PC-9 (cell line): ENCODE measurements around the gene KLK6. TPM values are rescaled to one million over a fixed set of nuclear protein-coding genes. Genes with fewer than 3 reads are reported as not detected.

Experiments used
- BruUV-seq: library from RNA; stranded (reverse); fragments of 400-500 nt; replicated peaks from 2 replicates; lab custom pipeline; 2021; lab: Mats Ljungman, UMichigan
- CTCF ChIA-PET: fragments of 300-600 bp; sonication (Branson Sonifier 250); formaldehyde crosslinking; loops from one replicate; lab custom pipeline; 2022; ENCODE audit warnings: antibody characterized with exemption; lab: Charles Lee
- POLR2A ChIA-PET: fragments of 300-600 bp; sonication (Branson Sonifier 250); formaldehyde crosslinking; loops from one replicate; lab custom pipeline; 2022; ENCODE audit warnings: antibody characterized with exemption; ENCODE audit not compliant: unreplicated experiment; lab: Charles Lee
- DNase-seq, 2 experiments: peaks; one replicate each; pipeline versions ENCODE4 v3.0.0 to v3.0.0-alpha.2; 2015 to 2022; ENCODE audit warnings: mixed read lengths in 1 of 2
- H2AFZ ChIP-seq: fragments of 200-600 bp; sonication (generic); 2 replicates; pipeline ENCODE4 v1.8.1; 2017; ENCODE audit warnings: antibody characterized with exemption
- H3F3A ChIP-seq: fragments of 200-600 bp; sonication (generic); 2 replicates; pipeline ENCODE4 v1.8.1; 2017; ENCODE audit warnings: antibody characterized with exemption, mild to moderate bottlenecking, low read depth; ENCODE audit not compliant: insufficient read depth
- H3K27ac ChIP-seq: fragments of 200-600 bp; sonication (generic); 2 replicates; pipeline ENCODE4 v1.6.1; 2016; ENCODE audit warnings: mixed run types
- H3K27me3 ChIP-seq: fragments of 200-600 bp; sonication (generic); 2 replicates; pipeline ENCODE4 v1.6.1; 2016; ENCODE audit warnings: low read depth, mixed run types; ENCODE audit not compliant: insufficient read depth
- H3K36me3 ChIP-seq: fragments of 200-600 bp; sonication (generic); 2 replicates; pipeline ENCODE4 v1.6.1; 2016; ENCODE audit warnings: low read depth, mixed run types
- H3K4me1 ChIP-seq: fragments of 200-600 bp; sonication (generic); replicated peaks from 2 replicates; pipeline ENCODE4 v1.6.1; 2016; ENCODE audit warnings: mixed run types; ENCODE audit not compliant: insufficient read depth
- H3K4me2 ChIP-seq: fragments of 200-600 bp; sonication (generic); 2 replicates; pipeline ENCODE4 v1.6.1; 2017; ENCODE audit warnings: mixed run types
- H3K4me3 ChIP-seq: fragments of 200-600 bp; sonication (generic); 2 replicates; pipeline ENCODE4 v1.6.1; 2016; ENCODE audit warnings: mixed run types
- H3K79me2 ChIP-seq: fragments of 200-600 bp; sonication (generic); 2 replicates; pipeline ENCODE4 v1.6.1; 2017; ENCODE audit warnings: low read depth, mixed run types
- H3K9me2 ChIP-seq: fragments of 200-600 bp; sonication (generic); 2 replicates; pipeline ENCODE4 v1.8.1; 2017; ENCODE audit warnings: mild to moderate bottlenecking; ENCODE audit not compliant: insufficient read depth
- H3K9me3 ChIP-seq: fragments of 200-600 bp; sonication (generic); 2 replicates; pipeline ENCODE4 v1.8.1; 2016; ENCODE audit warnings: low read depth; ENCODE audit not compliant: insufficient read depth
- H4K20me1 ChIP-seq: fragments of 200-600 bp; sonication (generic); 2 replicates; pipeline ENCODE4 v1.8.1; 2017; ENCODE audit not compliant: insufficient read depth
- CTCF ChIP-seq: fragments of 200-600 bp; sonication (generic); conservative IDR thresholded peaks from 2 replicates; pipeline ENCODE4 v1.6.1; 2017; ENCODE audit warnings: mixed run types, antibody characterized with exemption, mild to moderate bottlenecking, moderate library complexity
- EZH2 ChIP-seq: fragments of 200-600 bp; sonication (generic); IDR thresholded peaks from 2 replicates; pipeline ENCODE4 v1.8.0; 2017; ENCODE audit warnings: antibody characterized with exemption, low read depth
- intact Hi-C: fragments of 100-400 bp; cut with micrococcal nuclease; formaldehyde crosslinking; loops from one replicate; pipeline ENCODE4 v1.10.0; 2022; ENCODE audit not compliant: unreplicated experiment
- total RNA-seq: library from RNA; stranded (reverse); gene quantifications from 2 replicates; pipeline ENCODE4 v1.2.3, GENCODE V29; 2021

The KLK6 gene
- total RNA-seq, 1 experiment from 2014 or later = 490 TPM

- Histone ChIP-seq H3K4me3 (no peak within 1 kb of the TSS), H3K36me3 (0 out of 2 replicates have a peak, but pooled peaks cover 5% of the 10 kb centered on the region), H3K27me3 (no peaks in the 10 kb centered on the region), H3K79me2 (no peaks in the 10 kb centered on the region), H3K9me2 (no peaks in the 10 kb centered on the region), H3K4me2 (no peak within 1 kb of the TSS), H3K27ac (no peak within 1 kb of the TSS), H3F3A (peaks cover 17% of the 10 kb centered on the region; the same call in 1 of the 2 replicates), H3K4me1 (peaks cover 12% of the 10 kb centered on the region), H3K9me3 (no peaks in the 10 kb centered on the region), H4K20me1 (no peaks in the 10 kb centered on the region), H2AFZ (no peak within 1 kb of the TSS)
- TF ChIP-seq CTCF (no peak), EZH2 (no peak)
- intact Hi-C loops = no loop called here
- POLR2A ChIA-PET = interaction anchor here (0.7 to 1.3 kb wide), 6 partner anchors 9 to 130 kb away, joined by 4 to 5 read pairs (median 4); no protein-coding TSS in a partner anchor
- CTCF ChIA-PET = interaction anchor here (0.6 to 1.2 kb wide), 2 partner anchors 17 to 34 kb away, joined by 4 read pairs; partner anchors contain the start of gene KLK8
- peak in 1 of 2 experiments; percentile 65 for DNase-seq
- no TSS peak for BruUV-seq
Observed at GRCh38 chr19:50983625-50984292, 14.4 kb upstream of the KLK6 start, which contains the start of gene KLK7. TSS of gene KLK7 (minus strand) at chr19:50983917. CDS start at chr19:50982399, 1,518 bp downstream.

- no TSS peak for BruUV-seq
- TF ChIP-seq EZH2 (no peak), CTCF (no peak)
- intact Hi-C loops = no loop called here
- no peak for DNase-seq
- Histone ChIP-seq H3K4me3 (no peak overlapping the region), H3K9me3 (no peaks in the 10 kb centered on the region), H3F3A (peaks cover 17% of the 10 kb centered on the region; the same call in 1 of the 2 replicates), H3K27ac (no peak overlapping the region), H3K36me3 (peaks cover 3% of the 10 kb centered on the region; the same call in 1 of the 2 replicates), H4K20me1 (no peaks in the 10 kb centered on the region), H3K9me2 (no peaks in the 10 kb centered on the region), H3K27me3 (no peaks in the 10 kb centered on the region), H3K79me2 (no peaks in the 10 kb centered on the region), H3K4me1 (peaks cover 18% of the 10 kb centered on the region), H3K4me2 (no peak overlapping the region), H2AFZ (no peak overlapping the region)
- ChIA-PET CTCF (interaction anchor here (0.6 to 0.7 kb wide), 4 partner anchors 13 to 1584 kb away, joined by 4 to 21 read pairs (median 6); partner anchors contain the start of gene KLK6), POLR2A (interaction anchor here (1.1 kb wide), 1 partner anchor 49 kb away, joined by 3 read pairs; no protein-coding TSS in a partner anchor)
Observed at GRCh38 chr19:50982186-50982585, 12.8 kb upstream of the KLK6 start.

GRCh38 chr19:50981587-50982146 lies 12.3 kb upstream of the KLK6 start:
- H3K4me2 ChIP-seq = no peak overlapping the region
- no peaks in the 10 kb centered on the region for H3K9me3 ChIP-seq
- H4K20me1 ChIP-seq = no peaks in the 10 kb centered on the region
- H3K27me3 ChIP-seq = no peaks in the 10 kb centered on the region
- no peak for DNase-seq
- no peak overlapping the region for H3K27ac ChIP-seq
- BruUV-seq = no TSS peak
- H3K9me2 ChIP-seq = no peaks in the 10 kb centered on the region
- ChIA-PET POLR2A (no interaction called here), CTCF (no interaction called here)
- TF ChIP-seq CTCF (no peak), EZH2 (no peak)
- H3K4me3 ChIP-seq = no peak overlapping the region
- H3K36me3 ChIP-seq = peaks cover 8% of the 10 kb centered on the region; the same call in 1 of the 2 replicates
- H2AFZ ChIP-seq = no peak overlapping the region
- no peaks in the 10 kb centered on the region for H3K79me2 ChIP-seq
- intact Hi-C loops = no loop called here
- H3F3A ChIP-seq = peaks cover 19% of the 10 kb centered on the region; the same call in 1 of the 2 replicates
- peaks cover 20% of the 10 kb centered on the region for H3K4me1 ChIP-seq
